Measurements from ENCODE around the gene CA4. TPM values are rescaled to one million over a fixed set of nuclear protein-coding genes. Genes with fewer than 3 reads are reported as not detected.

The CA4 gene
- total RNA-seq, 1 experiment from 2014 or later: 6.7 TPM

GRCh38 chr17:60154616-60155426 is 5.0 kb downstream of the CA4 start (continued):
- TF ChIP-seq ZNF425 (CRISPR knock-in tag; conservative IDR thresholded peaks at IDR 0.05) (no peak), ZNF219 (CRISPR knock-in tag; IDR thresholded peaks at IDR 0.05; ENCODE audit: borderline replicate concordance) (no peak), RORB (CRISPR knock-in tag; IDR thresholded peaks at IDR 0.05) (no peak), USF2 (CRISPR knock-in tag; IDR thresholded peaks at IDR 0.05) (no peak), ATF1 (CRISPR knock-in tag; IDR thresholded peaks at IDR 0.05) (no peak), ZNF396 (CRISPR knock-in tag; IDR thresholded peaks at IDR 0.05; ENCODE audit: borderline replicate concordance) (no peak), ZSCAN18 (CRISPR knock-in tag; IDR thresholded peaks at IDR 0.05) (no peak)

- DNase-seq (ENCODE audit: low spot score): no peak
- TF ChIP-seq FOXP4 (CRISPR knock-in tag; IDR thresholded peaks at IDR 0.05) (no peak), ZBTB43 (CRISPR knock-in tag; IDR thresholded peaks at IDR 0.05) (peak; percentile 82; the same call in 1 of the 2 replicates)
- Mint-ChIP-seq H3K4me1 (peaks cover 55% of the 10 kb centered on the region), H3K4me3 (no peak overlapping the region), H3K9me3 (no peaks in the 10 kb centered on the region), H3K27ac (no peak overlapping the region), H3K36me3 (no peaks in the 10 kb centered on the region), H3K27me3 (ENCODE audit: low read depth) (peaks cover 17% of the 10 kb centered on the region)
- ATAC-seq: no peak
- ChIA-PET POLR2A (no interaction called here), CTCF (no interaction called here)
Measured at GRCh38 chr17:60155427-60155814, 5.6 kb downstream of the CA4 start.

- Mint-ChIP-seq H3K27ac (no peak overlapping the region), H3K9me3 (no peaks in the 10 kb centered on the region), H3K4me1 (peaks cover 59% of the 10 kb centered on the region), H3K4me3 (no peak overlapping the region), H3K36me3 (no peaks in the 10 kb centered on the region), H3K27me3 (ENCODE audit: low read depth) (peaks cover 13% of the 10 kb centered on the region)
- no peak for TF ChIP-seq ZMAT4 (CRISPR knock-in tag; IDR thresholded peaks at IDR 0.05)
- TF ChIP-seq ATF2 (CRISPR knock-in tag; IDR thresholded peaks at IDR 0.05; ENCODE audit: borderline replicate concordance, low read depth): no peak
- TF ChIP-seq JAZF1 (CRISPR knock-in tag; IDR thresholded peaks at IDR 0.05): no peak
- no peak for TF ChIP-seq JUN (CRISPR knock-in tag; IDR thresholded peaks at IDR 0.05)
- no peak for TF ChIP-seq EMX1 (CRISPR knock-in tag; IDR thresholded peaks at IDR 0.05)
- TF ChIP-seq CDX4 (CRISPR knock-in tag; IDR thresholded peaks at IDR 0.05; ENCODE audit: borderline replicate concordance): no peak
- TF ChIP-seq NFYB (CRISPR knock-in tag; conservative IDR thresholded peaks at IDR 0.05; ENCODE audit: low read depth): no peak
- no peak for TF ChIP-seq ZNF512 (CRISPR knock-in tag; IDR thresholded peaks at IDR 0.05; ENCODE audit: borderline replicate concordance)
- TF ChIP-seq ATF3 (CRISPR knock-in tag; conservative IDR thresholded peaks at IDR 0.05): no peak
- TF ChIP-seq OVOL2 (CRISPR knock-in tag; IDR thresholded peaks at IDR 0.05; ENCODE audit: borderline replicate concordance): no peak
- TF ChIP-seq ZNF317 (CRISPR knock-in tag; IDR thresholded peaks at IDR 0.05; ENCODE audit: borderline replicate concordance, low read depth): no peak
- ATAC-seq (no peak), DNase-seq (ENCODE audit: low spot score) (no peak)
- CTCF ChIA-PET: no interaction called here
- POLR2A ChIA-PET: no interaction called here
Measured at GRCh38 chr17:60155815-60156214, 6.0 kb downstream of the CA4 start.
